NB4 (cell line): ENCODE measurements around the gene RPTOR.

Experiments used
- DNase-seq: peaks from one replicate; pipeline ENCODE4 v3.0.0; 2010; ENCODE audit warnings: low read depth
- H3K4me3 ChIP-seq: one replicate; pipeline ENCODE4 v1.5.1; 2011; ENCODE audit warnings: mild to moderate bottlenecking, low read depth, low read length, moderate library complexity
- CTCF ChIP-seq: IDR thresholded peaks from one replicate; pipeline ENCODE4 v1.5.1; 2012; ENCODE audit warnings: low read depth, low read length
- MAX ChIP-seq: IDR thresholded peaks from 2 replicates; pipeline ENCODE4 v1.6.1; 2011; ENCODE audit warnings: low read depth, low read length
- MYC ChIP-seq: IDR thresholded peaks from 2 replicates; pipeline ENCODE4 v1.6.1; 2011; ENCODE audit warnings: low read depth, low read length
- POLR2A ChIP-seq: IDR thresholded peaks from 2 replicates; pipeline ENCODE4 v1.6.1; 2011; ENCODE audit warnings: mild to moderate bottlenecking; ENCODE audit not compliant: insufficient read length; ENCODE audit errors: extremely low read depth

Gene RPTOR

GRCh38 chr17:80499560-80499959, 45.1 kb upstream of the RPTOR start:
- no peak overlapping the region for H3K4me3 ChIP-seq
- TF ChIP-seq CTCF (no peak), MYC (no peak), POLR2A (no peak), MAX (no peak)
- no peak for DNase-seq

GRCh38 chr17:80499961-80500665, 44.5 kb upstream of the RPTOR start:
- no peak overlapping the region for H3K4me3 ChIP-seq
- TF ChIP-seq MYC (no peak), POLR2A (no peak), MAX (no peak), CTCF (no peak)
- DNase-seq = no peak

DNA sequence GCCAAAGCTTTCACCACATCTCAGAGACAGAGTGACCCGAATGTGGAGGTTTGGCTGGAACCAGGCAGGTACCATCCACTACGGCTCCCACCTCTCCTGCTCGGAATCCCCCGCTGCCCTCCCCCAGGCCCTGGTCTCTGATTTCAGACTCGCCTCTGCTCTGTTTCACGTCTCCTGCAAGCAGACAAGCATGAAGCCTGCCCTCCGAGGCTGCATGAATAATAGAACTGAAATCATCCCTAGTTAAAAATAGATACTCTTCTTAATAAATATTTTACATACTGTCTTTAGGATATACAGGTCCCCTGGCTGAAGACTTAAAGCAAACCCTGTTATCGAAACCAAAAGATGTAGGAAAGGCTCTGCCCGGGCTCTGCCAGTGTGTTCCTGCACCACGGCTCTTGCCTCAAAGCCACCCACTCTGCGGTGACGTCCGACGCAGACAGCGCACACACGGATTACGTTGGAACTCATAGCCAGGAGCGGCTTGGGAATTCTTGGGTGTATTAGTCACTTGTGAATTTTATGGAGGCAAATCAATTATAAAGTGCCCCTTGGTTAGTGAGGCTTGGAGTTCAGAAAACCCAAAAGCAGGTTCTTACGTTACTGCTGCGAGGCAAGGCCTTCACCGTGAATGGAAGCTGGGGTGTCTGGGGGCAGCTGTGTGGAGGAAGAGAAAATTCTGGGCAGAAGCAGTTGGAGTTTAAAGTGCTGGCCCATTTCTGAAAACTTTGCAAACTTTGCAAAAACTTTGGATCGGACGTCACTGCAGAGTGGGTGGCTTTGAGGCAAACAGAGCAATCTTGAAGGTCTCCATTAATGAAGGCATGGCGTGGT, 42.7 kb upstream of the RPTOR start:
- no peak overlapping the region for H3K4me3 ChIP-seq
- no peak for TF ChIP-seq MYC
- TF ChIP-seq MAX = no peak
- no peak for TF ChIP-seq CTCF
- no peak for TF ChIP-seq POLR2A
- no peak for DNase-seq

DNA sequence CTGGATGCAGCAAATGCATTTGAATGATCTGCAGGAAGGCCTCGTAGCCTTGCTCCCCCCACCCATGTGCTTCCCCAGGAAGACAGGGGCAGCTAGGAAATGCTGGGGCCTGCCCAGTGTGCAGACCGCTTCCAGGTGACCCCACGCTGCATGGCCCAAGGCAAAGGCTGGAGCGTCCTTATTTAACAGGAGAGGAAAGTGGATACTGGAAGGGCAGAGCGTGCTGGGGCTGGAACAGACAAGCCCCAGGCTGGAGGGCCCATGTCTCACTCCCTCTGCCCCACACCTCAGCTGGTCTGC, 42.1 kb upstream of the RPTOR start:
- H3K4me3 ChIP-seq = no peak overlapping the region
- DNase-seq = no peak
- TF ChIP-seq MAX (no peak), MYC (no peak), POLR2A (no peak), CTCF (no peak)

DNA sequence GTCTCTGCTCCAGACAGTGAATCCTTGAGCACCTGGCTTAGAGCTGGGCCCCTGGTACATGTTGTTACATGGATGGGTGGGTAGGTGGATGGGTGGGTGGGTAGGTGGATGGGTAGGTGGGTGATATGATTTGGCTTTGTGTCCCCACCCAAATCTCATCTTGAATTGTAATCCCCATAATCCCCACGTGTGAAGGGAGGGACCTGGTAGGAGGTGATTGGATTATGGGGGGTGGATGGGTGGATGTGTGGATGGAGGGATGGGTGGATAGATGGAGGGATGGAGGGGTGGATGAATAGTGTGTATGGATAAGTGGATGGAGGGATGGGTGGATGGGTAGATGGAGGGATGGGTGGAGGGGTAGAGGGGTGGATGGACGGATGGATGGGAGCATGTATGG, 41.6 kb upstream of the RPTOR start:
- no peak overlapping the region for H3K4me3 ChIP-seq
- TF ChIP-seq POLR2A (no peak), MYC (no peak), CTCF (no peak), MAX (no peak)
- no peak for DNase-seq
